DMS153 treated with DMSO at 0.1 percent for 48 hours (cell line): ENCODE results near the gene OR52E6.

ENCODE experiments used
- DNase-seq: peaks from one replicate; lab custom pipeline; 2025; ENCODE audit not compliant: unreplicated experiment; lab: John Stamatoyannopoulos, UW

OR52E6 gene

GRCh38 chr11:5841797-5842196, at the start of gene OR52E6:
OR52E6 (minus strand) TSS chr11:5841897; CDS start chr11:5841897, 0 bp downstream.
- DNase-seq, result no peak

- DNase-seq, result peak; percentile 14
These were observed 49.6 kb upstream of the OR52E6 start for GRCh38 chr11:5891216-5891800.

GRCh38 chr11:5887661-5888060, 46.0 kb upstream of the OR52E6 start:
- no peak for DNase-seq

GRCh38 chr11:5887172-5887571, 45.5 kb upstream of the OR52E6 start:
- no peak for DNase-seq

GRCh38 chr11:5881756-5882155, 40.1 kb upstream of the OR52E6 start:
- DNase-seq, result no peak

- DNase-seq, result no peak
These were observed 38.6 kb upstream of the OR52E6 start, which contains the start of gene OR52E4 for GRCh38 chr11:5880329-5880728. OR52E4 (plus strand) TSS chr11:5880629; CDS start chr11:5884293, 3,664 bp downstream.

GRCh38 chr11:5878564-5878963, 36.9 kb upstream of the OR52E6 start:
- DNase-seq, result no peak

- no peak for DNase-seq
These were observed 24.1 kb upstream of the OR52E6 start for GRCh38 chr11:5865826-5866225.

- no peak for DNase-seq
These were observed 15.9 kb upstream of the OR52E6 start, which contains the start of gene OR52E8 for GRCh38 chr11:5857590-5857989. OR52E8 (minus strand) TSS chr11:5857690; CDS start chr11:5857690, 0 bp downstream.

- no peak for DNase-seq
These were observed 9.3 kb upstream of the OR52E6 start for GRCh38 chr11:5851002-5851401.

GRCh38 chr11:5847711-5848110, 6.0 kb upstream of the OR52E6 start:
- no peak for DNase-seq

- DNase-seq, result no peak
These were observed 5.0 kb upstream of the OR52E6 start for GRCh38 chr11:5846701-5847100.

- no peak for DNase-seq
These were observed 4.0 kb downstream of the OR52E6 start for GRCh38 chr11:5837695-5838094.

- DNase-seq, result no peak
These were observed 8.3 kb downstream of the OR52E6 start for GRCh38 chr11:5833446-5833845.

GRCh38 chr11:5831196-5831829, 10.4 kb downstream of the OR52E6 start:
- no peak for DNase-seq

- no peak for DNase-seq
These were observed 23.3 kb downstream of the OR52E6 start for GRCh38 chr11:5818245-5818886.

GRCh38 chr11:5815534-5815933, 26.2 kb downstream of the OR52E6 start:
- no peak for DNase-seq

- DNase-seq, result no peak
These were observed 31.5 kb downstream of the OR52E6 start for GRCh38 chr11:5809905-5810795.

GRCh38 chr11:5809122-5809519, 32.6 kb downstream of the OR52E6 start:
- DNase-seq, result no peak

GRCh38 chr11:5808500-5809121, 33.1 kb downstream of the OR52E6 start, which contains the start of gene OR52N2:
OR52N2 (plus strand) TSS chr11:5808924; CDS start chr11:5820336, 11,412 bp downstream.
- peak; percentile 31 for DNase-seq

GRCh38 chr11:5807580-5807979, 34.1 kb downstream of the OR52E6 start:
- no peak for DNase-seq
